Activated naive CD8-positive, alpha-beta T cell treated with anti-CD3 and anti-CD28 coated beads for 36 hours (primary cell): Measurements from ENCODE around the gene PRDM2. TPM values are rescaled to one million over a fixed set of nuclear protein-coding genes. Genes with fewer than 3 reads are reported as not detected.

Experiments used
- DNase-seq: peaks from one replicate; pipeline ENCODE4 v3.0.0; 2021
- H3K27ac Mint-ChIP-seq: one replicate; pipeline ENCODE4 v1.8.0; 2022; ENCODE audit warnings: mild to moderate bottlenecking, moderate library complexity, mixed read lengths
- H3K27me3 Mint-ChIP-seq: one replicate; pipeline ENCODE4 v1.8.0; 2022; ENCODE audit warnings: mild to moderate bottlenecking, mixed read lengths
- H3K36me3 Mint-ChIP-seq: one replicate; pipeline ENCODE4 v1.8.0; 2021; ENCODE audit warnings: mild to moderate bottlenecking, mixed read lengths
- H3K4me1 Mint-ChIP-seq: one replicate; pipeline ENCODE4 v1.8.0; 2021; ENCODE audit warnings: mixed read lengths
- H3K4me3 Mint-ChIP-seq: one replicate; pipeline ENCODE4 v1.8.0; 2022; ENCODE audit warnings: mild to moderate bottlenecking, moderate library complexity, mixed read lengths
- H3K9me3 Mint-ChIP-seq: one replicate; pipeline ENCODE4 v1.8.0; 2022; ENCODE audit warnings: mixed read lengths
- total RNA-seq, 2 experiments: library from RNA; stranded (reverse); gene quantifications; one replicate each; pipeline ENCODE4 v1.2.3, GENCODE V29; 2021

PRDM2 gene
- total RNA-seq, 2 experiments from 2014 or later, result 47.3 to 57.5 TPM

DNA sequence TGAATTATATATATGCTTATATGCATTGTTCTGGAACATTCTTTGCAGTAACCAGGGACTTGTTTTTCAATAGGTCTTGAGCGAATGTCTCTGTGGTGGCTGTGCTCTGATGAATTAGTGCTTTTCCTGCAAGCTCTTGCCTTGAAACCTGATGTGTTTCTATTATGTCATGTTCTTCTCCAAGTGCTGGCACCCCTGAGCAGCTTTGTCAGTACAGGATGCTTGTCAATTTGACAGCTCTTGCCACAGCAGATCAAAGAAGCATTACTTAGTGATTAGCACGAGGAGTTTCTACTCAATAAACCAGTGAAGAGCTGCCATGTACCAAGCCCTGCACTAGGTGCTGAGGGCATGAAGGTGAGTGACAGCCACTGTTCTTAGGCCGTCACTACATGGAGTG lies 171.9 kb downstream of the PRDM2 start:
- H3K4me1 Mint-ChIP-seq, result no peaks in the 10 kb centered on the region
- H3K36me3 Mint-ChIP-seq, result no peaks in the 10 kb centered on the region
- no peak overlapping the region for H3K27ac Mint-ChIP-seq
- H3K9me3 Mint-ChIP-seq, result no peaks in the 10 kb centered on the region
- peaks cover 16% of the 10 kb centered on the region for H3K27me3 Mint-ChIP-seq
- H3K4me3 Mint-ChIP-seq, result no peak overlapping the region
- no peak for DNase-seq

DNA sequence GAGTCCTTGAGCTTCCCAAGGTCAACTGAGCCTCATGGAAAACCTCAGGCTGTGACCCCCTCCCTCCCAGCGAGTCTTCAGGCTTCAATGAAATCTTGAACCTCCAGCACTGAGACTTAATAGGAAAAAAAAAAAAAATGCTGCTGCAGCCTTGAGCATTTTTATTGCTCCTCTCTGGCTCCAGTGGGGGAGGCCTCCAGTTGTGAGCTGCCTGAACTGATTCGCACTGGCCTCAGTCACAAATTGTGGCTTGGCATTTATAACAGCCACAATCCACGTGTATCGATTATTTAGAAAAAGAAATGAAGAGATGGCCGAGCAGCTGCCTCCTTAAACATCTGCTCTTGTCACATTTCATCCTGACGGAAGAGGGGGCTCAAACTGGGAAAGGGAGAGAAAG lies 173.0 kb downstream of the PRDM2 start:
- H3K27me3 Mint-ChIP-seq, result peaks cover 16% of the 10 kb centered on the region
- no peaks in the 10 kb centered on the region for H3K4me1 Mint-ChIP-seq
- no peak overlapping the region for H3K4me3 Mint-ChIP-seq
- H3K9me3 Mint-ChIP-seq, result no peaks in the 10 kb centered on the region
- no peaks in the 10 kb centered on the region for H3K36me3 Mint-ChIP-seq
- H3K27ac Mint-ChIP-seq, result no peak overlapping the region
- no peak for DNase-seq

Other genes with a start within 250 kb of the PRDM2 start
- gene LRRC38, start 186.2 kb upstream of the PRDM2 start, total RNA-seq, result not detected
- not detected for gene PDPN, start 116.4 kb upstream of the PRDM2 start, total RNA-seq